PC-3 (cell line): ENCODE measurements around the gene OTUD6A. TPM values are rescaled to one million over a fixed set of nuclear protein-coding genes. Genes with fewer than 3 reads are reported as not detected.

Experiments used
- ATAC-seq: fragments of 200-7000 bp; cut with Tn5 transposase; 2 replicates; pipeline ENCODE4 v1.9.1; 2020; ENCODE audit warnings: mild to moderate bottlenecking, moderate library complexity
- Bru-seq: library from RNA; stranded (reverse); fragments of 400-500 nt; gene quantifications from one replicate; lab custom pipeline; 2021; lab: Mats Ljungman, UMichigan
- BruChase-seq, 2 experiments: library from RNA; stranded (reverse); fragments of 400-500 nt; gene quantifications; one replicate each; lab custom pipeline; 2021; lab: Mats Ljungman, UMichigan
- BruUV-seq: library from RNA; stranded (reverse); fragments of 400-500 nt; replicated peaks from 2 replicates; lab custom pipeline; 2021; lab: Mats Ljungman, UMichigan
- CTCF ChIA-PET: fragments of 300-600 bp; sonication (Branson Sonifier 250); formaldehyde crosslinking; loops from one replicate; lab custom pipeline; 2022; ENCODE audit warnings: antibody characterized with exemption; lab: Charles Lee
- POLR2A ChIA-PET: fragments of 300-600 bp; sonication (Branson Sonifier 250); formaldehyde crosslinking; loops from one replicate; lab custom pipeline; 2022; ENCODE audit warnings: antibody characterized with exemption; ENCODE audit not compliant: unreplicated experiment; lab: Charles Lee
- DNase-seq: peaks from one replicate; pipeline ENCODE4 v3.0.0-alpha.2; 2015
- H2AFZ ChIP-seq: fragments of 300-600 bp; sonication (generic); 2 replicates; pipeline ENCODE4 v1.6.0; 2016; ENCODE audit warnings: antibody characterized with exemption, low read length
- H3F3A ChIP-seq: fragments of 300-600 bp; sonication (generic); one replicate; pipeline ENCODE4 v1.6.0; 2017; ENCODE audit warnings: antibody characterized with exemption, low read length, control low read depth, mild to moderate bottlenecking; ENCODE audit not compliant: unreplicated experiment
- H3K27ac ChIP-seq: fragments of 300-600 bp; sonication (generic); 2 replicates; pipeline ENCODE4 v1.5.1; 2016; ENCODE audit warnings: mild to moderate bottlenecking, low read length
- H3K27me3 ChIP-seq: fragments of 300-600 bp; sonication (generic); 2 replicates; pipeline ENCODE4 v1.6.1; 2016; ENCODE audit warnings: low read length, mixed read lengths
- H3K36me3 ChIP-seq: fragments of 300-600 bp; sonication (generic); 2 replicates; pipeline ENCODE4 v1.6.1; 2016; ENCODE audit warnings: low read depth, mixed run types, low read length, mixed read lengths
- H3K4me1 ChIP-seq: fragments of 300-600 bp; sonication (generic); 2 replicates; pipeline ENCODE4 v1.5.1; 2016; ENCODE audit warnings: low read length; ENCODE audit not compliant: insufficient read depth
- H3K4me2 ChIP-seq: fragments of 300-600 bp; sonication (generic); 2 replicates; pipeline ENCODE4 v1.6.0; 2016; ENCODE audit warnings: low read length
- H3K4me3 ChIP-seq: fragments of 300-600 bp; sonication (generic); 2 replicates; pipeline ENCODE4 v1.5.1; 2016; ENCODE audit warnings: mild to moderate bottlenecking, low read length, mixed read lengths
- H3K79me2 ChIP-seq: fragments of 300-600 bp; sonication (generic); 2 replicates; pipeline ENCODE4 v1.6.1; 2017; ENCODE audit warnings: low read length, mixed read lengths
- H3K9ac ChIP-seq: fragments of 300-600 bp; sonication (generic); 2 replicates; pipeline ENCODE4 v1.6.0; 2016; ENCODE audit warnings: mild to moderate bottlenecking, low read length
- H3K9me2 ChIP-seq: fragments of 300-600 bp; sonication (generic); replicated peaks from 2 replicates; pipeline ENCODE4 v1.6.1; 2016; ENCODE audit warnings: mixed run types, low read length, mixed read lengths
- H3K9me3 ChIP-seq: fragments of 300-600 bp; sonication (generic); 2 replicates; pipeline ENCODE4 v1.6.1; 2016; ENCODE audit warnings: low read length, mixed read lengths
- H4K20me1 ChIP-seq: fragments of 300-600 bp; sonication (generic); 2 replicates; pipeline ENCODE4 v1.6.1; 2016; ENCODE audit warnings: low read length, mixed read lengths
- CTCF ChIP-seq: fragments of 300-600 bp; sonication (generic); conservative IDR thresholded peaks from 2 replicates; pipeline ENCODE4 v1.5.1; 2017; ENCODE audit warnings: antibody characterized with exemption, low read depth, mild to moderate bottlenecking, low read length
- EZH2 ChIP-seq: fragments of 300-600 bp; sonication (generic); IDR thresholded peaks from one replicate; pipeline ENCODE4 v1.6.1; 2017; ENCODE audit warnings: antibody characterized with exemption, mild to moderate bottlenecking, low read length; ENCODE audit not compliant: unreplicated experiment
- EZH2phosphoT487 ChIP-seq: fragments of 300-600 bp; sonication (generic); IDR thresholded peaks from 2 replicates; pipeline ENCODE4 v1.6.1; 2018; ENCODE audit warnings: mild to moderate bottlenecking, antibody characterized with exemption, low read length, borderline replicate concordance
- intact Hi-C: fragments of 100-400 bp; cut with micrococcal nuclease; formaldehyde crosslinking; loops from 2 replicates; pipeline ENCODE4 v1.9.0; 2023
- long read RNA-seq: library from polyadenylated mRNA; unstranded; transcript quantifications from one replicate; pipeline ENCODE4 v2.0.0, GENCODE V29; 2021; ENCODE audit not compliant: unreplicated experiment
- total RNA-seq: library from RNA; depleted of rRNA; stranded (reverse); fragments of >200 nt; gene quantifications from 2 replicates; pipeline ENCODE4 v1.2.3, GENCODE V29; 2014; rRNA removed

OTUD6A gene
- not detected in 2 replicates for total RNA-seq
- not detected for Bru-seq, nascent RNA
- BruChase-seq, experiment 1, labeled RNA remaining after a 6-hour chase: not detected
- not detected for BruChase-seq, experiment 2, labeled RNA remaining after a 2-hour chase
- long read RNA-seq: 0 reads

- Histone ChIP-seq H3K9ac (no peak within 1 kb of the TSS), H3K4me1 (no peaks in the 10 kb centered on the region), H3K79me2 (no peaks in the 10 kb centered on the region), H3K4me2 (no peak within 1 kb of the TSS), H3F3A (no peaks in the 10 kb centered on the region), H3K27me3 (no peaks in the 10 kb centered on the region), H3K36me3 (no peaks in the 10 kb centered on the region), H3K27ac (no peak within 1 kb of the TSS), H3K4me3 (no peak within 1 kb of the TSS), H4K20me1 (no peaks in the 10 kb centered on the region), H3K9me2 (no peaks in the 10 kb centered on the region), H2AFZ (no peak within 1 kb of the TSS), H3K9me3 (no peaks in the 10 kb centered on the region)
- intact Hi-C loops: no loop called here
- no TSS peak for BruUV-seq
- no peak for DNase-seq
- TF ChIP-seq EZH2: no peak
- TF ChIP-seq EZH2phosphoT487: no peak
- no peak for TF ChIP-seq CTCF
- ChIA-PET CTCF (no interaction called here), POLR2A (no interaction called here)
- no peak for ATAC-seq
Observed at GRCh38 chrX:70062076-70062475, at the start of gene OTUD6A. TSS of gene OTUD6A (plus strand) at chrX:70062457. CDS start at chrX:70062525, 68 bp downstream.

GRCh38 chrX:70012756-70013155, 49.5 kb upstream of the OTUD6A start:
- DNase-seq (no peak), ATAC-seq (no peak)
- POLR2A ChIA-PET: no interaction called here
- intact Hi-C loops: no loop called here
- Histone ChIP-seq H3K4me2 (no peak overlapping the region), H3K79me2 (no peaks in the 10 kb centered on the region), H3K36me3 (no peaks in the 10 kb centered on the region), H2AFZ (no peak overlapping the region), H3F3A (no peaks in the 10 kb centered on the region), H3K9me3 (no peaks in the 10 kb centered on the region), H3K9ac (no peak overlapping the region), H3K27ac (no peak overlapping the region), H3K27me3 (peaks cover 6% of the 10 kb centered on the region), H3K9me2 (no peaks in the 10 kb centered on the region), H4K20me1 (no peaks in the 10 kb centered on the region), H3K4me3 (no peak overlapping the region), H3K4me1 (no peaks in the 10 kb centered on the region)
- TF ChIP-seq EZH2 (no peak), CTCF (no peak), EZH2phosphoT487 (no peak)
- CTCF ChIA-PET: no interaction called here
- BruUV-seq: no TSS peak
